ENCODE data around the gene DNAJC10. TPM values are rescaled to one million over a fixed set of nuclear protein-coding genes. Genes with fewer than 3 reads are reported as not detected.

The DNAJC10 gene
- total and polyA plus RNA-seq, 9 of the 15 experiments (the other 6 are each of a cell fraction or from before 2014, with no cell fraction given): 9.8 to 77.7 (median 57.3) TPM

GRCh38 chr2:182682210-182682609, 33.8 kb upstream of the DNAJC10 start:
- Histone ChIP-seq H4K20me1 (replicated peaks; ENCODE audit: control insufficient read depth, insufficient read depth, low read length) (no peaks in the 10 kb centered on the region), H3K36me3 (ENCODE audit: control insufficient read depth, insufficient read depth, low read length) (no peaks in the 10 kb centered on the region), H3K4me3 (no peak overlapping the region), H2AFZ (ENCODE audit: low read depth, low read length) (peak overlapping the region; percentile 41; the same call in 1 of the 2 replicates), H3K9ac (ENCODE audit: insufficient read depth in 1 of 2, low read depth in 2 of 2, low read length in 2 of 2) (no peak overlapping the region), H3K4me1 (replicated peaks in 1 of 2; ENCODE audit: control insufficient read depth in 2 of 2, insufficient read depth in 2 of 2, low read length in 2 of 2) (no peaks in the 10 kb centered on the region; a peak in 1 of 5 replicates), H3K79me2 (ENCODE audit: control insufficient read depth, insufficient read depth, low read length) (no peaks in the 10 kb centered on the region), H3K27ac (ENCODE audit: extremely low read depth, low read depth, low read length) (no peak overlapping the region), H3K9me1 (ENCODE audit: control insufficient read depth, insufficient read depth, low read length) (no peaks in the 10 kb centered on the region), H3K9me3 (replicated peaks; ENCODE audit: control insufficient read depth, insufficient read depth, low read depth, low read length) (no peaks in the 10 kb centered on the region), H3K27me3 (ENCODE audit: control insufficient read depth in 2 of 2, insufficient read depth in 2 of 2, low read length in 2 of 2) (no peaks in the 10 kb centered on the region), H3K4me2 (ENCODE audit: insufficient read depth, low read length) (no peak overlapping the region)
- in situ Hi-C loops (cut with MboI) (no loop called here), intact Hi-C loops (cut with micrococcal nuclease) (no loop called here)
- DNase-seq (ENCODE audit: extremely low read depth in 1 of 4, low spot score in 3 of 4): no peak
- POLR2A ChIA-PET: no interaction called here
- CTCF ChIA-PET (ENCODE audit: low intra/inter-chr PET ratio): no interaction called here
- TF ChIP-seq ZNF609 (CRISPR knock-in tag; IDR thresholded peaks at IDR 0.05; ENCODE audit: borderline replicate concordance) (no peak), RAD51 (IDR thresholded peaks at IDR 0.05; ENCODE audit: borderline replicate concordance, low read depth) (no peak), JUN (IDR thresholded peaks at IDR 0.05; ENCODE audit: borderline replicate concordance, low read depth, low read length) (no peak), JUN (CRISPR knock-in tag; IDR thresholded peaks at IDR 0.05; ENCODE audit: borderline replicate concordance) (no peak), BRF1 (IDR thresholded peaks at IDR 0.05; ENCODE audit: borderline replicate concordance, extremely low read depth, insufficient read length) (no peak), RBM39 (optimal IDR thresholded peaks at IDR 0.05; ENCODE audit: low read depth, low read length) (no peak), ZNF511 (CRISPR knock-in tag; IDR thresholded peaks at IDR 0.05) (no peak), CEBPG (CRISPR knock-in tag; IDR thresholded peaks at IDR 0.05) (no peak), CEBPG (tag; conservative IDR thresholded peaks at IDR 0.05 in 1 of 2, IDR thresholded peaks at IDR 0.05 in 1 of 2) (0 out of 4 replicates have a peak, but pooled peaks of 1 of the 2 experiments have one; percentile 24)
- 0% methylated on average over 1 of the region's 1 CpG for WGBS (ENCODE audit: insufficient coverage, low coverage, missing lambda C conversion rate)
- no peak for ATAC-seq
- no peak for FAIRE-seq
- BruUV-seq (replicated peaks): no TSS peak
